Osteoblast (primary cell): Measurements from ENCODE around the gene TMC1. TPM values are rescaled to one million over a fixed set of nuclear protein-coding genes. Genes with fewer than 3 reads are reported as not detected.

ENCODE experiments used
- DNase-seq: peaks from one replicate; pipeline ENCODE4 v3.0.0; 2011; ENCODE audit warnings: low spot score, mixed read lengths; ENCODE audit not compliant: insufficient read length; ENCODE audit errors: missing footprints
- H2AFZ ChIP-seq: 2 replicates; pipeline ENCODE4 v1.6.0; 2011; ENCODE audit warnings: mild to moderate bottlenecking, low read length
- H3K27ac ChIP-seq: 2 replicates; pipeline ENCODE4 v1.5.1; 2011; ENCODE audit warnings: mild to moderate bottlenecking, low read depth, low read length, moderate library complexity
- H3K27me3 ChIP-seq: 2 replicates; pipeline ENCODE4 v1.6.0; 2012; ENCODE audit warnings: mild to moderate bottlenecking, control low read depth, inconsistent platforms, low read length, moderate library complexity; ENCODE audit not compliant: insufficient read depth
- H3K36me3 ChIP-seq: 2 replicates; pipeline ENCODE4 v1.5.1; 2011; ENCODE audit warnings: mild to moderate bottlenecking, low read length, control low read depth, moderate library complexity; ENCODE audit not compliant: insufficient read depth
- H3K4me1 ChIP-seq: 2 replicates; pipeline ENCODE4 v1.5.1; 2011; ENCODE audit warnings: mild to moderate bottlenecking, low read length, control low read depth, moderate library complexity; ENCODE audit not compliant: insufficient read depth
- H3K4me2 ChIP-seq: 2 replicates; pipeline ENCODE4 v1.6.0; 2011; ENCODE audit warnings: mild to moderate bottlenecking, low read length; ENCODE audit not compliant: insufficient read depth
- H3K4me3 ChIP-seq: fragments of 200-600 bp; sonication (generic); 3 replicates; pipeline ENCODE4 v1.5.1; 2012; ENCODE audit warnings: mild to moderate bottlenecking, low read length, inconsistent platforms; ENCODE audit not compliant: insufficient read depth
- H3K79me2 ChIP-seq: 2 replicates; pipeline ENCODE4 v1.6.0; 2012; ENCODE audit warnings: mild to moderate bottlenecking, low read length, control low read depth, inconsistent platforms; ENCODE audit not compliant: insufficient read depth
- H3K9me3 ChIP-seq: 2 replicates; pipeline ENCODE4 v1.5.1; 2011; ENCODE audit warnings: low read depth, low read length, control low read depth
- H4K20me1 ChIP-seq: 2 replicates; pipeline ENCODE4 v1.6.0; 2012; ENCODE audit warnings: mild to moderate bottlenecking, low read length, control low read depth; ENCODE audit not compliant: insufficient read depth
- total RNA-seq: library from RNA; depleted of rRNA; stranded (reverse); fragments of >200 nt; gene quantifications from 2 replicates; pipeline ENCODE4 v1.2.3, GENCODE V29; 2012
- TF ChIP-seq, protein P1 (sequence below): IDR thresholded peaks from 2 replicates; pipeline ENCODE4 v1.5.1; 2011; ENCODE audit warnings: mild to moderate bottlenecking, low read depth, low read length, moderate library complexity; ENCODE audit errors: extremely low read depth

TMC1 gene
- total RNA-seq, 1 donor = under 0.01 TPM

DNA sequence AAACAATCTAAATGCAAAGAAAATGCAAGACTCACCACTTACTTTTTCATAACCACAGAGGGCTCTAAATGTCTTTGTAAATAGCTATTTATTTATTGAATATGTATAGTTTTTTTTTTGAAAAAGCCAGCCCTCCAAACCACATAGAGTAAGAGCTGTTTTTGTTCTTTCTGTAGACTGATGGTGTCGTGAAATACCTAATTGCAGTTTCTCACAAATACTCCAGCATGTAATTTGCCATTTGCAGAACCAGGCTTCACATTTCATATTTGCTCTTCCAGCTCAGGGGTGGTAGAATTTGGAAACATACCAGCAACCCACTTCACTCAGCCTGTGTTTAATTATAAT lies 159.8 kb downstream of the TMC1 start:
- no peaks in the 10 kb centered on the region for H3K79me2 ChIP-seq
- H3K9me3 ChIP-seq = no peaks in the 10 kb centered on the region
- no peak overlapping the region for H3K4me3 ChIP-seq
- no peaks in the 10 kb centered on the region for H4K20me1 ChIP-seq
- H3K27ac ChIP-seq = no peak overlapping the region
- no peaks in the 10 kb centered on the region for H3K27me3 ChIP-seq
- H2AFZ ChIP-seq = peak overlapping the region; percentile 20
- H3K4me2 ChIP-seq = no peak overlapping the region
- no peaks in the 10 kb centered on the region for H3K4me1 ChIP-seq
- DNase-seq = no peak
- TF ChIP-seq, protein P1, sequence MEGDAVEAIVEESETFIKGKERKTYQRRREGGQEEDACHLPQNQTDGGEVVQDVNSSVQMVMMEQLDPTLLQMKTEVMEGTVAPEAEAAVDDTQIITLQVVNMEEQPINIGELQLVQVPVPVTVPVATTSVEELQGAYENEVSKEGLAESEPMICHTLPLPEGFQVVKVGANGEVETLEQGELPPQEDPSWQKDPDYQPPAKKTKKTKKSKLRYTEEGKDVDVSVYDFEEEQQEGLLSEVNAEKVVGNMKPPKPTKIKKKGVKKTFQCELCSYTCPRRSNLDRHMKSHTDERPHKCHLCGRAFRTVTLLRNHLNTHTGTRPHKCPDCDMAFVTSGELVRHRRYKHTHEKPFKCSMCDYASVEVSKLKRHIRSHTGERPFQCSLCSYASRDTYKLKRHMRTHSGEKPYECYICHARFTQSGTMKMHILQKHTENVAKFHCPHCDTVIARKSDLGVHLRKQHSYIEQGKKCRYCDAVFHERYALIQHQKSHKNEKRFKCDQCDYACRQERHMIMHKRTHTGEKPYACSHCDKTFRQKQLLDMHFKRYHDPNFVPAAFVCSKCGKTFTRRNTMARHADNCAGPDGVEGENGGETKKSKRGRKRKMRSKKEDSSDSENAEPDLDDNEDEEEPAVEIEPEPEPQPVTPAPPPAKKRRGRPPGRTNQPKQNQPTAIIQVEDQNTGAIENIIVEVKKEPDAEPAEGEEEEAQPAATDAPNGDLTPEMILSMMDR = no peak
- H3K36me3 ChIP-seq = no peaks in the 10 kb centered on the region

- DNase-seq = no peak
- Histone ChIP-seq H3K4me2 (no peak overlapping the region), H3K27me3 (no peaks in the 10 kb centered on the region)
These were observed 163.2 kb downstream of the TMC1 start for GRCh38 chr9:72684615-72685014.

DNA sequence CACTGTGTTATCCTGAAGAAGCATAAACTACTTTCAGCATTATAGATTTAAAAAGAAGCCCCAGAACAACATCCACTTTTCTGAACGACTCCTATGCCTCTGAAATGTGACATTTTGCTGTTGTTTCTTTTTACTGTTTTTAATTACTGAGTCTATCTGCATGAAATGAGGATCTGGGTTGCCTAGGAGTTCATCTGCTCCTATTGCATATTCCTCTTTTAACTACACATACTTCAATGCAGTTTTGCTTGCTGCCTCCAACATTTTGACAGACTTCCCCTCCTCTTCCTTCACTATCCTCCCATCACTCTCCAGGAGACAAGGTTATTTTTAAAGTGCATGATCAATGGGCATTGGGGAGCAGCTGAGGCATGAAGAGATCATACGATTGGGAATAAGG lies 164.5 kb downstream of the TMC1 start:
- no peak for DNase-seq
- no peaks in the 10 kb centered on the region for H3K4me1 ChIP-seq
- no peak overlapping the region for H3K27ac ChIP-seq
- H4K20me1 ChIP-seq = no peaks in the 10 kb centered on the region
- TF ChIP-seq, protein P1 = no peak
- H2AFZ ChIP-seq = no peak overlapping the region
- H3K9me3 ChIP-seq = no peaks in the 10 kb centered on the region
- H3K36me3 ChIP-seq = no peaks in the 10 kb centered on the region
- H3K79me2 ChIP-seq = no peaks in the 10 kb centered on the region
- H3K27me3 ChIP-seq = no peaks in the 10 kb centered on the region
- H3K4me3 ChIP-seq = no peak overlapping the region
- no peak overlapping the region for H3K4me2 ChIP-seq

More at GRCh38 chr9:72684615-72685014, 163.2 kb downstream of the TMC1 start:
- Histone ChIP-seq H3K4me3 (no peak overlapping the region), H4K20me1 (no peaks in the 10 kb centered on the region), H3K27ac (no peak overlapping the region), H3K36me3 (no peaks in the 10 kb centered on the region), H3K79me2 (no peaks in the 10 kb centered on the region), H2AFZ (no peak overlapping the region), H3K4me1 (no peaks in the 10 kb centered on the region), H3K9me3 (no peaks in the 10 kb centered on the region)
- TF ChIP-seq, protein P1 = no peak

DNA sequence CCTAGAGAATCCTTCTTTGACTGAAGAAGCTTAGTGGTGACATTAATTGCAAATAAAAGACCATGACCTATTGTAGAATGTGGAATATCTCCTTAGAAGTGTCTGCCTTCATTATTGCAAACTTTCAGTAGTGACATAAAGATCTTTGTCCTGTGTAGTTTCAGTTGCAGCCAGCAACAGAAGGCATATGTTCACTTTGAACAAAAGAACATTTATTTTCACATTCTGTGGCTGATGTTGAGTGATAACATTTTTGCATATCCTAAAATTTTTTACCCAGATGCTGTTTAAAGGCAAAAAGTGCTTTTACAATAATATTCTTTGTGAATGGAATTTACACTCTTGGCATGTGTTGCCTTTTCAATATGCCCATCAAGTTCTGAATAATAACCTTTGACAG lies 165.9 kb downstream of the TMC1 start:
- no peak for DNase-seq
- Histone ChIP-seq H3K4me2 (no peak overlapping the region), H3K27me3 (no peaks in the 10 kb centered on the region), H3K4me3 (no peak overlapping the region), H3K9me3 (no peaks in the 10 kb centered on the region), H3K27ac (no peak overlapping the region), H3K79me2 (no peaks in the 10 kb centered on the region), H2AFZ (no peak overlapping the region), H3K36me3 (no peaks in the 10 kb centered on the region), H3K4me1 (no peaks in the 10 kb centered on the region), H4K20me1 (no peaks in the 10 kb centered on the region)
- TF ChIP-seq, protein P1 = no peak
